K562 (cell line): ENCODE data around the gene PGA3. TPM values are rescaled to one million over a fixed set of nuclear protein-coding genes. Genes with fewer than 3 reads are reported as not detected.

ENCODE experiments used
- CAMTA2 ChIP-seq: fragments of 250-450 bp; sonication (Bioruptor Pico); conservative IDR thresholded peaks from 2 replicates; pipeline ENCODE4 v1.5.1; 2022
- CREM ChIP-seq: IDR thresholded peaks from 2 replicates; pipeline ENCODE4 v1.6.1; 2014; ENCODE audit warnings: antibody characterized with exemption, low read depth
- CXXC5 ChIP-seq: fragments of 250-450 bp; sonication (Bioruptor Pico); IDR thresholded peaks from 2 replicates; pipeline ENCODE4 v1.8.0; 2022; ENCODE audit warnings: inconsistent platforms, mild to moderate bottlenecking, moderate library complexity
- E4F1 ChIP-seq: fragments of 250-450 bp; sonication (Bioruptor Pico); IDR thresholded peaks from 2 replicates; pipeline ENCODE4 v1.5.0; 2021; ENCODE audit warnings: mild to moderate bottlenecking, borderline replicate concordance
- GATAD2A ChIP-seq: fragments of 450-650 bp; IDR thresholded peaks from 2 replicates; pipeline ENCODE4 v1.6.1; 2017
- KAT2B ChIP-seq: IDR thresholded peaks from one replicate; pipeline ENCODE4 v1.6.1; 2012; ENCODE audit warnings: low read depth, mild to moderate bottlenecking, control low read depth, inconsistent platforms, low read length, moderate library complexity
- KLF1 ChIP-seq: fragments of 450-650 bp; IDR thresholded peaks from 2 replicates; pipeline ENCODE4 v1.6.1; 2016; ENCODE audit warnings: missing genetic modification characterization, missing compliant biosample characterization
- KLF13 ChIP-seq: fragments of 450-650 bp; IDR thresholded peaks from 2 replicates; pipeline ENCODE4 v1.6.1; 2016; ENCODE audit warnings: missing genetic modification characterization, low read depth, mild to moderate bottlenecking, missing compliant biosample characterization, moderate library complexity, borderline replicate concordance
- MCM7 ChIP-seq, 2 experiments: fragments of 450-650 bp; IDR thresholded peaks; 2 replicates each; pipeline ENCODE4 v1.6.1; 2016 to 2018
- NFATC3 ChIP-seq: fragments of 450-650 bp; IDR thresholded peaks from 2 replicates; pipeline ENCODE4 v1.6.1; 2017; ENCODE audit warnings: mild to moderate bottlenecking
- PCBP1 ChIP-seq: fragments of 200-400 bp; formaldehyde crosslinking; IDR thresholded peaks from 2 replicates; pipeline ENCODE4 v1.6.1; 2018; ENCODE audit warnings: mild to moderate bottlenecking, low read depth, low read length; ENCODE audit not compliant: poor library complexity, severe bottlenecking
- RBM25 ChIP-seq: fragments of 200-400 bp; formaldehyde crosslinking; IDR thresholded peaks from 2 replicates; pipeline ENCODE4 v1.6.1; 2018; ENCODE audit warnings: low read length, low read depth, moderate library complexity; ENCODE audit not compliant: severe bottlenecking
- RUNX1 ChIP-seq: sonication (generic); IDR thresholded peaks from 2 replicates; pipeline ENCODE4 v1.6.1; 2016; ENCODE audit warnings: antibody characterized with exemption, low read depth
- SIN3A ChIP-seq, 2 experiments: fragments of 150-350 bp in 1 of 2; IDR thresholded peaks; 2 replicates each; pipeline ENCODE4 v1.6.1; 2011 to 2016; ENCODE audit warnings: borderline replicate concordance in 2 of 2, low read depth in 2 of 2, low read length in 2 of 2, mild to moderate bottlenecking in 2 of 2, moderate library complexity in 2 of 2; ENCODE audit not compliant: control insufficient read depth in 1 of 2
- SP1 ChIP-seq: sonication (generic); formaldehyde crosslinking; IDR thresholded peaks from 2 replicates; pipeline ENCODE4 v1.8.1; 2022; ENCODE audit warnings: mild to moderate bottlenecking, missing genetic modification reagents
- TEAD2 ChIP-seq: fragments of 450-650 bp; IDR thresholded peaks from 2 replicates; pipeline ENCODE4 v1.6.1; 2016; ENCODE audit warnings: missing genetic modification characterization, control low read depth, missing compliant biosample characterization
- THRB ChIP-seq: fragments of 450-650 bp; formaldehyde crosslinking; conservative IDR thresholded peaks from 2 replicates; pipeline ENCODE4 v1.4.0; 2022; ENCODE audit warnings: mild to moderate bottlenecking, missing genetic modification characterization
- TRIM24 ChIP-seq, 2 experiments: fragments of 450-650 bp; IDR thresholded peaks; 2 replicates each; pipeline ENCODE4 v1.6.1; 2016
- ZZZ3 ChIP-seq: fragments of 450-650 bp; IDR thresholded peaks from 2 replicates; pipeline ENCODE4 v1.6.1; 2016; ENCODE audit warnings: antibody characterized with exemption, mild to moderate bottlenecking, moderate library complexity
- polyA plus RNA-seq, 8 experiments: library from polyadenylated mRNA; depleted of rRNA in 4 of 8; stranded (reverse) in 5 of 8; unstranded in 3 of 8; fragments of >200 nt; fragmentation: Nextera tagmentation in 2 of 8; fragmentation: Illumina TruSeq in 1 of 8; extraction: Ambion mirVana in 2 of 8; extraction: Trizol in 1 of 8; gene quantifications; 2 replicates each; pipeline versions ENCODE4 v1.2.1 to v1.2.3, GENCODE V29; 2011 to 2014; ENCODE audit warnings: inconsistent platforms in 1 of 8, missing spikeins in 1 of 8
- total RNA-seq, 7 experiments: library from RNA; depleted of rRNA in 6 of 7; stranded (reverse); fragments of >200 nt in 6 of 7; fragmentation: Illumina TruSeq in 2 of 7; extraction: Trizol in 2 of 7; gene quantifications; 2 replicates each; pipeline versions ENCODE4 v1.2.1 to v1.2.3, GENCODE V29; 2011 to 2021; ENCODE audit warnings: low replicate concordance in 1 of 7
- TF ChIP-seq, protein P1 (sequence below), 2 experiments: IDR thresholded peaks in 1 of 2; conservative IDR thresholded peaks in 1 of 2; 2 replicates each; pipeline ENCODE4 v1.6.1; 2016; ENCODE audit warnings: low read depth in 2 of 2, mild to moderate bottlenecking in 1 of 2, missing compliant biosample characterization in 1 of 2, missing genetic modification characterization in 1 of 2, moderate library complexity in 1 of 2

PGA3 gene
- total and polyA plus RNA-seq, 9 of the 15 experiments (the other 6 are each of a cell fraction or from before 2014, with no cell fraction given) = 0.15 to 0.18 (median 0.18) TPM; not detected in 6

DNA sequence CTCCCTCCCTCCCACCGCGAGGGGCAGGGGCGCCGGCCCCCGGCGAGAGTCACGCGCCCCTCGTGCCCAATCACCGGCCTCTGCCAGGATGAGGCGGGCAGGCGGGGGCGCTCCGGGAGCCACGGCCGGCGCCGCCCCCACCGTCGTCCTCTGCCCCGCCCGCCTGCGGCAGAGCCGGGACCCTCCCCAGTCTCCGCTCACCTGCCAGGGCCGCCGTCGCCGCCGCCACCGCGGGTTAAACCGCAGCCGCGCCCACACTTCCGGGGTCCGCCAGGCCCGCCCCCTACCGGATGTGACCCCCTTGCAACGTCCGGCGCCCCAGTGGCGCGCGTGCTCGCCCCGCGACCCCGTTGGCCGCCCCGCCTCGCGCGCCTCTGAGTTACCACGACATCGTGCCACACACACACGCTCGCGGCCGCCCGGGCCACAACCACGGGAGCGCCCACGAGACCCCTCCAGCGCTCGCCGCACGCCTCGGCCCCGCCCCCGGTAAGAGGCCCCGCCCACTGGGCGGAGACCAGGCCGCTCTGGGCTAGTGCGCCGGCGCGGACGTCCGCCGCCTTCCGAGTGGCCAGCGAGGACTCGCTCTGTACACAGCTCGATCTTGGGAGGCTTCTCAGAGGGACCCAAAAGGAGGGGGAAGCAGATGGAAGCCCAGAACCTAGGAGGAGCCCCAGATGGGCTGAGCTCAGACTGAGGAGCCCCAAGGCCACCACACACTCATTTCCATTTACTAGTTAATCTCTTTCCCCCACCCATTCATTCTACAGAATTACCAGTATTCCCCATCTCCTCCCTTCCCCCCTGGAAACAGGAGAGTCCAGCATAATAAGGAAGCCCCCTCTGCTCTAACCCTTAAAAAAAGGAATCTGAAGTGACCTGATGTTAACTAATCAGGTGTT lies 41.9 kb upstream of the PGA3 start, which contains the start of gene VPS37C (continued):
- TF ChIP-seq THRB (CRISPR knock-in tag) (no peak; the same call in 1 of the 2 replicates), RUNX1 (no peak), CAMTA2 (CRISPR knock-in tag) (no peak), GATAD2A (peak; percentile 68; the same call in 1 of the 2 replicates), SP1 (CRISPR knock-in tag) (peak; percentile 81; the same call in 1 of the 2 replicates), TEAD2 (no peak), PCBP1 (peak; percentile 32), ZZZ3 (no peak), KAT2B (no peak), NFATC3 (no peak), KLF1 (tag) (peak; percentile 69), CXXC5 (CRISPR knock-in tag) (peak; percentile 87), MCM7 (IDR thresholded peaks at IDR 0.05) (no peak), CREM (peak; percentile 79), SIN3A (IDR thresholded peaks at IDR 0.05; ENCODE audit: borderline replicate concordance in 2 of 2, control insufficient read depth in 1 of 2, low read depth in 2 of 2, low read length in 2 of 2) (peak in 1 of 2 experiments; percentile 79; a peak in 2 of 4 replicates), E4F1 (CRISPR knock-in tag) (no peak), KLF13 (tag) (peak; percentile 66), TRIM24 (IDR thresholded peaks at IDR 0.05) (no peak; a peak in 1 of 4 replicates), RBM25 (peak; percentile 75)
- TF ChIP-seq, protein P1, sequence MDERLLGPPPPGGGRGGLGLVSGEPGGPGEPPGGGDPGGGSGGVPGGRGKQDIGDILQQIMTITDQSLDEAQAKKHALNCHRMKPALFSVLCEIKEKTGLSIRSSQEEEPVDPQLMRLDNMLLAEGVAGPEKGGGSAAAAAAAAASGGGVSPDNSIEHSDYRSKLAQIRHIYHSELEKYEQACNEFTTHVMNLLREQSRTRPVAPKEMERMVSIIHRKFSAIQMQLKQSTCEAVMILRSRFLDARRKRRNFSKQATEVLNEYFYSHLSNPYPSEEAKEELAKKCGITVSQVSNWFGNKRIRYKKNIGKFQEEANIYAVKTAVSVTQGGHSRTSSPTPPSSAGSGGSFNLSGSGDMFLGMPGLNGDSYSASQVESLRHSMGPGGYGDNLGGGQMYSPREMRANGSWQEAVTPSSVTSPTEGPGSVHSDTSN (CRISPR knock-in tag; IDR thresholded peaks at IDR 0.05; ENCODE audit: low read depth) = no peak
- TF ChIP-seq, protein P1 (tag; conservative IDR thresholded peaks at IDR 0.05; ENCODE audit: low read depth) = no peak
